Measurements from ENCODE around the gene CACNB3. TPM values are rescaled to one million over a fixed set of nuclear protein-coding genes. Genes with fewer than 3 reads are reported as not detected.

Gene CACNB3
- total RNA-seq, 1 donor from 2014 or later = 56.3 TPM

DNA sequence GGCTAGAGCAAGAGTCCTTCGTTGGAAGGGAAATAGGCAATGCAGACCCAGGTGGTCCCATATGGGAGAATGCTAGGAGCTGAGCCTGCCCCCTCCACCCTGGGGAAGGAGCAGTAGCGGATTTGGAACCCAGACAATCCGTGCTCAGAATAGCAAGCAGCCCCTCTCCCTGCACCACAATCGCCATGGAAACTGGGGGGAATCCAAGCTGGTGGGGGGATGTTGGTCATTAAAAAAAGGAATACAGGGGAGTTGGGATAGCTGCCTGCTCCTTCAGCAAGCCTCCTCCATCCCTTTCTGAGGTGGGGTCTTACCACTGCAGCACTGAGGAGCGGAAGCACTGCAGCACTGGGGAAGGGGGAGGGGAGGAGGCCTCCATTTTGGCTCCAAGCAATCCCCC lies 44.5 kb downstream of the CACNB3 start:
- no peak for TF ChIP-seq CTCF (conservative IDR thresholded peaks at IDR 0.05)
- H3K9me3 Mint-ChIP-seq = no peaks in the 10 kb centered on the region
- H3K27ac Mint-ChIP-seq = no peak overlapping the region
- H3K4me3 Mint-ChIP-seq = peak overlapping the region; percentile 60
- no peak for DNase-seq (ENCODE audit: extremely low spot score, unreplicated experiment)
- peaks cover 27% of the 10 kb centered on the region for H3K27me3 Mint-ChIP-seq
- H3K36me3 Mint-ChIP-seq = no peaks in the 10 kb centered on the region
- H3K4me1 Mint-ChIP-seq (ENCODE audit: unreplicated experiment) = peaks cover 33% of the 10 kb centered on the region

- Mint-ChIP-seq H3K36me3 (no peaks in the 10 kb centered on the region), H3K27ac (no peak overlapping the region), H3K4me1 (ENCODE audit: unreplicated experiment) (peaks cover 33% of the 10 kb centered on the region), H3K9me3 (no peaks in the 10 kb centered on the region), H3K4me3 (peak overlapping the region; percentile 94), H3K27me3 (peaks cover 27% of the 10 kb centered on the region)
- DNase-seq (ENCODE audit: extremely low spot score, unreplicated experiment) = no peak
- no peak for TF ChIP-seq CTCF (conservative IDR thresholded peaks at IDR 0.05)
Measured at GRCh38 chr12:48863291-48863690, 45.0 kb downstream of the CACNB3 start.

DNA sequence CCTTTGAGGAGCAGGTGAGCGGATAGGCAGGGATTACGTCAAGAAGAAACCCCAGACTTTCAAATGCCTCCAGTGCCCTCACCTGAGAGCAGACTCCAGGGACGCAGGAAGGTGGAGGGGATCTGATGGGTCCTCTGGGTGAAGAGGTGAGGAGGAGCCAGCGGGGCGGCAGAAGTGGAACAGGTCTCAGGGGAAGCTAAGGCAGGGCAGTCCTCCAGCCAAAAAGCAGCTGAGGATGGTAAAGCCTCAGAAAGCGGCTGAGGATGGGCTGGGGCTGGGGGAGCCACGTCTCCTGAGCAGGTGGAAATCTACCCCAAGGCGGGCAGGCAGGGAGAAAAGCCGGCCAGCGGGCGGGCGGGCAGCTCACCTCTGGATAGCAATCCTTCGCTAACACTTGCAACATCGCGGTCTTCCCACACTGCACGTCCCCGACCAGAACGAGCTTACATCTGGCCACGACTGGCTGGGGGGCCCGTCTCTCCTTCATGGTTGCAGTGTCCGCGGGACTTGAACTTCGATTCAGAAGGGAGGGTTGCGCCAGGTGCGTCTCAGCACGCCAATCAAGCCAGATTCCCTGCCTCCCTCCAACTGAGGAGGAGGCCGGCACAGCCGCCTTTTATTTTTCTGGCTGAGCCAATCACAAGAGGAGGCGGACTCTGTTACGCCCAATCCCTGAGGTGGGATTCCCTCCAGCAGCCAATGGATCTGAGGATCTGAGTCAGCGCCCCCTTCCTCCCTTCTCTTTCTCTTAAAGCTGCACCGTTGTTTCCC lies 47.2 kb downstream of the CACNB3 start, which contains the start of gene RND1:
RND1 (minus strand) TSS at position 590 of the 771 bp plus-strand sequence; CDS start at position 487, 103 bp downstream.
- peak; percentile 86 for DNase-seq (ENCODE audit: extremely low spot score, unreplicated experiment)
- peak; percentile 24 for TF ChIP-seq CTCF (conservative IDR thresholded peaks at IDR 0.05)
- Mint-ChIP-seq H3K4me3 (peak within 1 kb of the TSS; percentile 94), H3K27me3 (peaks cover 27% of the 10 kb centered on the region), H3K27ac (peak within 1 kb of the TSS; percentile 79), H3K36me3 (no peaks in the 10 kb centered on the region), H3K9me3 (no peaks in the 10 kb centered on the region), H3K4me1 (ENCODE audit: unreplicated experiment) (peaks cover 33% of the 10 kb centered on the region)

GRCh38 chr12:48866052-48866711 lies 47.9 kb downstream of the CACNB3 start:
- TF ChIP-seq CTCF (conservative IDR thresholded peaks at IDR 0.05) = peak; percentile 1
- no peak for DNase-seq (ENCODE audit: extremely low spot score, unreplicated experiment)
- H3K4me1 Mint-ChIP-seq (ENCODE audit: unreplicated experiment) = peaks cover 33% of the 10 kb centered on the region
- H3K4me3 Mint-ChIP-seq = peak overlapping the region; percentile 94
- no peaks in the 10 kb centered on the region for H3K36me3 Mint-ChIP-seq
- H3K27me3 Mint-ChIP-seq = peaks cover 27% of the 10 kb centered on the region
- no peaks in the 10 kb centered on the region for H3K9me3 Mint-ChIP-seq
- peak overlapping the region; percentile 79 for H3K27ac Mint-ChIP-seq

GRCh38 chr12:48868451-48868850 lies 50.2 kb downstream of the CACNB3 start:
- no peaks in the 10 kb centered on the region for H3K9me3 Mint-ChIP-seq
- no peak overlapping the region for H3K27ac Mint-ChIP-seq
- TF ChIP-seq CTCF (conservative IDR thresholded peaks at IDR 0.05) = no peak
- H3K4me1 Mint-ChIP-seq (ENCODE audit: unreplicated experiment) = peaks cover 30% of the 10 kb centered on the region
- no peak overlapping the region for H3K4me3 Mint-ChIP-seq
- H3K27me3 Mint-ChIP-seq = peaks cover 19% of the 10 kb centered on the region
- no peak for DNase-seq (ENCODE audit: extremely low spot score, unreplicated experiment)
- H3K36me3 Mint-ChIP-seq = no peaks in the 10 kb centered on the region
